ENCODE measurements around the gene B4GALT5.

Gene B4GALT5

GRCh38 chr20:49705358-49705757 lies 8.3 kb downstream of the B4GALT5 start:
- no peak overlapping the region; the same call in 1 of the 2 replicates for H3K27ac ChIP-seq
- TF ChIP-seq CTCF (conservative IDR thresholded peaks at IDR 0.05): no peak

DNA sequence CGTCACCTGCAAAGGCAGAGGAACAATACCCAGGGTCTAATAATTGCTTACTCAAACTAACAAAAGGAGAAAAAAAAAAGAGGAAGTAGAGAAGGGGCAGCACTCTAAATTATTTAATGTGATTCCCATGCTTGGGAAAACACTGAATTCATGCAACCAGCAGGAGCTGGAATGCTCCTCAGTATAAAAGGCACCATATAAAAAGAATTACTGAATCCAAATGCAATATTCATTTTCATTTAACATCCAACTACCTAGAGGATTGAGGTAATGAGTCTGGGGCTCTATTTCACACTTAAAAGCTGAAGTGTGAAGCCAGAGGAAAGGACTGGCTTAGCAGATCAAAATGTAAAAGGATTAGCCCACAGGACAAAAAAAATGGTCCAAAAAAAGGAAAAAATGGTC lies 8.7 kb downstream of the B4GALT5 start:
- H3K27ac ChIP-seq: no peak overlapping the region
- no peak for TF ChIP-seq CTCF (conservative IDR thresholded peaks at IDR 0.05)

- no peak for TF ChIP-seq CTCF (conservative IDR thresholded peaks at IDR 0.05)
- no peak overlapping the region for H3K27ac ChIP-seq
Observed at GRCh38 chr20:49701916-49702315, 11.8 kb downstream of the B4GALT5 start.

DNA sequence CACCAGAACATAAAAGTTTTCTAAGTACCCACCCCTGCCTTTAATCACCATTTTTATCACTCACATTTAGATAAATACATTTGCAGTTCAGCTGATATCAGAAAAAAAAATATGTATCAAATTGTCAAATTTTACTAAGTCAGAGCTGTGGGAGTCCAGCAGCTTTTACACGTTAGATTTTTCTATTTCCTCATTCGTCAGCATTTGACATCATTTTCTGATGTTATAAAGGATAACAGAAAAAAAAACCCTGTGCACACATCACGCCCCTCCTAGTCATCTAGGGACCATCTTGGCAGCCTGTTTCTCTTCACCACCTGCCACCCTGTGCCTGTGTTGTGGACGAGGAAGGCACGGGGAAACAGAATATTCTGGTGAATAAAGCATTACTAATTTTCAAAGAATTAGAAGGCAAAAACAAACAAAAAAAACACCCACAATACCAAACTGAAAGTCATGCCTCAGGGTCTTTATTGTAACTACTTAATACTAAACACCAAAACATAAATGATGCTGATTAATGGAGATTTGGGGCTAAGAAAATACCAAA lies 12.4 kb downstream of the B4GALT5 start:
- TF ChIP-seq CTCF (conservative IDR thresholded peaks at IDR 0.05): no peak
- no peak overlapping the region for H3K27ac ChIP-seq

DNA sequence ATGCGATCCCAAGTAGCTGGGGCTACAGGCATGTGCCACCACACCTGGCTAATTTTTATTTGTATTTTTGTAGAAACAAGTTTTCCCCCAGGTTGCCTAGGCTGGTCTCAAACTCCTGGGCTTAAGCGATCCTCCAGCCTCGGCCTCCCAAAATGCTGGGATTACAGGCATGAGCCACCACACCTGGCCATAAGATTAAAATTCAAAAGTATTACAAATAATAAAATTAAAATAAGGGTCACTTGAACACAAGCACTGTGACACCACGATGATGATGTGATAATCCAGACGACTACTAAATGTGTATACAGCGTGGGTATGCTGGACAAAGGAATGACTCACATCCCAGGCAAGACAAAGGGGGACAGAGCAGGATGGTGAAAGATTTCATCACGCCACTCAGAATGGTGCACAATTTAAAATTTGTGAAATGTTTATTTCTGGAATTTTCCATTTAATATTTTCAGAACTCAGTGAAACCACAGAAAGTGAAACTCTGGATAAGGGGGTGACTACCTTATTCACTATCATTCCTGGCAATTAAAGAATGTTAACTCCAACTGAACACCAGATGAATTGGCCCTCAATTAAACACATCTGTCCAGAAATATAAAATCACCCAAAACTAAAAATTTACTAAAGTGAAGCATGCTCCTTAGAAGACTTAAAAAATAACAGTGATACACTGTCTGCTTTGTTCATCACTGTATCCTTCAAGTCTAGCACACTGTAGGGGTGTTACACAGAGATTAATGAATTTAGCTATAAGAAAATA lies 13.1 kb downstream of the B4GALT5 start:
- H3K27ac ChIP-seq: no peak overlapping the region
- TF ChIP-seq CTCF (conservative IDR thresholded peaks at IDR 0.05): no peak

GRCh38 chr20:49699200-49699992 lies 14.3 kb downstream of the B4GALT5 start:
- TF ChIP-seq CTCF (conservative IDR thresholded peaks at IDR 0.05): no peak
- H3K27ac ChIP-seq: no peak overlapping the region

- H3K27ac ChIP-seq: no peak overlapping the region
- no peak for TF ChIP-seq CTCF (conservative IDR thresholded peaks at IDR 0.05)
Observed at GRCh38 chr20:49698477-49698876, 15.2 kb downstream of the B4GALT5 start.

Measured in VCaP (cell line).